Measurements from ENCODE around the gene ELK4. TPM values are rescaled to one million over a fixed set of nuclear protein-coding genes. Genes with fewer than 3 reads are reported as not detected.

Gene ELK4
- total and polyA plus RNA-seq, 2 experiments from 2014 or later = 5.1 to 19.7 TPM

- Histone ChIP-seq H3K4me3 (no peak overlapping the region), H3K36me3 (ENCODE audit: insufficient read depth) (no peaks in the 10 kb centered on the region), H3K27ac (ENCODE audit: low read depth) (no peak overlapping the region), H3K9me2 (ENCODE audit: insufficient read depth) (no peaks in the 10 kb centered on the region), H4K20me1 (replicated peaks; ENCODE audit: insufficient read depth) (no peaks in the 10 kb centered on the region; the same call in none of the 2 replicates), H2AFZ (no peak overlapping the region), H3K27me3 (ENCODE audit: insufficient read depth) (no peaks in the 10 kb centered on the region), H3K4me1 (ENCODE audit: insufficient read depth) (peaks cover 8% of the 10 kb centered on the region; the same call in 1 of the 2 replicates), H3F3A (replicated peaks; ENCODE audit: low read depth) (0 out of 2 replicates have a peak, but pooled peaks cover 5% of the 10 kb centered on the region), H3K79me2 (replicated peaks; ENCODE audit: insufficient read depth) (peaks cover 13% of the 10 kb centered on the region), H3K4me2 (no peak overlapping the region)
- Mint-ChIP-seq H3K27ac (no peak overlapping the region), H3K9me3 (no peaks in the 10 kb centered on the region), H3K4me3 (no peak overlapping the region), H3K36me3 (ENCODE audit: low read depth) (peaks cover 6% of the 10 kb centered on the region; the same call in 2 of the 3 replicates), H3K4me1 (peaks cover 55% of the 10 kb centered on the region), H3K27me3 (ENCODE audit: insufficient read depth, low read depth, poor library complexity) (peaks cover 17% of the 10 kb centered on the region)
- no peak for TF ChIP-seq CTCF (conservative IDR thresholded peaks at IDR 0.05; ENCODE audit: low read depth in 2 of 2)
- no peak for TF ChIP-seq NANOG (IDR thresholded peaks at IDR 0.05; ENCODE audit: borderline replicate concordance)
- no peak for TF ChIP-seq EZH2phosphoT487 (IDR thresholded peaks at IDR 0.05; ENCODE audit: unreplicated experiment)
- no peak for TF ChIP-seq EZH2 (IDR thresholded peaks at IDR 0.05; ENCODE audit: low read depth, unreplicated experiment)
- no peak for DNase-seq (ENCODE audit: low spot score)
- ATAC-seq = no peak
These were observed 31.6 kb upstream of the ELK4 start for GRCh38 chr1:205663286-205663936.

GRCh38 chr1:205662791-205663190 lies 31.0 kb upstream of the ELK4 start:
- Mint-ChIP-seq H3K36me3 (ENCODE audit: low read depth) (peaks cover 6% of the 10 kb centered on the region; the same call in 2 of the 3 replicates), H3K4me1 (peaks cover 50% of the 10 kb centered on the region), H3K27ac (no peak overlapping the region), H3K9me3 (no peaks in the 10 kb centered on the region), H3K4me3 (no peak overlapping the region), H3K27me3 (ENCODE audit: insufficient read depth, low read depth, poor library complexity) (peaks cover 18% of the 10 kb centered on the region)
- Histone ChIP-seq H3F3A (replicated peaks; ENCODE audit: low read depth) (peaks cover 7% of the 10 kb centered on the region; the same call in 1 of the 2 replicates), H3K79me2 (replicated peaks; ENCODE audit: insufficient read depth) (peaks cover 13% of the 10 kb centered on the region; the same call in 1 of the 2 replicates), H3K4me1 (ENCODE audit: insufficient read depth) (peaks cover 8% of the 10 kb centered on the region; the same call in 1 of the 2 replicates), H3K4me3 (no peak overlapping the region), H3K9me2 (ENCODE audit: insufficient read depth) (no peaks in the 10 kb centered on the region), H4K20me1 (replicated peaks; ENCODE audit: insufficient read depth) (no peaks in the 10 kb centered on the region; the same call in none of the 2 replicates), H3K36me3 (ENCODE audit: insufficient read depth) (no peaks in the 10 kb centered on the region), H3K27ac (ENCODE audit: low read depth) (no peak overlapping the region), H2AFZ (no peak overlapping the region), H3K4me2 (no peak overlapping the region), H3K27me3 (ENCODE audit: insufficient read depth) (no peaks in the 10 kb centered on the region)
- no peak for ATAC-seq
- no peak for DNase-seq (ENCODE audit: low spot score)
- no peak for TF ChIP-seq ZNF114 (CRISPR knock-in tag; IDR thresholded peaks at IDR 0.05)
- no peak for TF ChIP-seq EZH2phosphoT487 (IDR thresholded peaks at IDR 0.05; ENCODE audit: unreplicated experiment)
- no peak for TF ChIP-seq POLR2AphosphoS5 (IDR thresholded peaks at IDR 0.05; ENCODE audit: low read depth)
- no peak for TF ChIP-seq JUNB (IDR thresholded peaks at IDR 0.05; ENCODE audit: unreplicated experiment)
- TF ChIP-seq NANOG (IDR thresholded peaks at IDR 0.05; ENCODE audit: borderline replicate concordance) = no peak
- TF ChIP-seq CTCF (conservative IDR thresholded peaks at IDR 0.05; ENCODE audit: low read depth in 2 of 2) = no peak
- TF ChIP-seq ZNF462 (CRISPR knock-in tag; IDR thresholded peaks at IDR 0.05) = no peak
- TF ChIP-seq STAT1 (IDR thresholded peaks at IDR 0.05; ENCODE audit: unreplicated experiment) = no peak
- no peak for TF ChIP-seq EZH2 (IDR thresholded peaks at IDR 0.05; ENCODE audit: low read depth, unreplicated experiment)
- TF ChIP-seq CREB1 (CRISPR knock-in tag; IDR thresholded peaks at IDR 0.05; ENCODE audit: low read depth) = no peak

All from GM23338 (cell line).